Muscle of arm (tissue), 14 donors: ENCODE results near the gene BCHE. TPM values are rescaled to one million over a fixed set of nuclear protein-coding genes. Genes with fewer than 3 reads are reported as not detected.

Experiments
- DNase-seq: peaks from one replicate; pipeline ENCODE4 v3.0.0-alpha.2; 2013
- long read RNA-seq, 11 donors: transcript quantifications; one replicate each; lab custom pipeline, GENCODE V29; 2026
- polyA plus RNA-seq, 12 donors: library from polyadenylated mRNA; unstranded; fragments of 120-200 nt; gene quantifications; one replicate each; pipeline ENCODE4 v1.2.1, GENCODE V29; 2013; ENCODE audit not compliant: insufficient read length in 12 of 12

The BCHE gene
- polyA plus RNA-seq = 10 to 100 TPM in 11 of 12 donors, not detected in 1; 49.8 to 97.1 (median 70.1) TPM
- long read RNA-seq, donor 1, transcript BCHE-201 (4 exons, 2,454 nt) = major isoform, 5 of 14 reads
- long read RNA-seq, donor 1, partial matches to known transcripts = 5 of 14 reads
- long read RNA-seq, donor 1, other reads (novel, unspliced or antisense) = 0 of 14 reads
- long read RNA-seq, donor 2, transcript BCHE-201 (4 exons, 2,454 nt) = minor isoform, 21 of 69 reads
- long read RNA-seq, donor 2, transcript BCHE-202 (3 exons, 702 nt) = major isoform, 24 of 69 reads
- long read RNA-seq, donor 2, partial matches to known transcripts = 24 of 69 reads
- long read RNA-seq, donor 2, other reads (novel, unspliced or antisense) = 0 of 69 reads
- long read RNA-seq, donor 3, transcript BCHE-201 (4 exons, 2,454 nt) = major isoform, 9 of 30 reads
- long read RNA-seq, donor 3, transcript BCHE-202 (3 exons, 702 nt) = minor isoform, 8 of 30 reads
- long read RNA-seq, donor 3, partial matches to known transcripts = 13 of 30 reads
- long read RNA-seq, donor 3, other reads (novel, unspliced or antisense) = 0 of 30 reads
- long read RNA-seq, donor 4, transcript BCHE-202 (3 exons, 702 nt) = major isoform, 5 of 10 reads
- long read RNA-seq, donor 4, partial matches to known transcripts = 5 of 10 reads
- long read RNA-seq, donor 4, other reads (novel, unspliced or antisense) = 0 of 10 reads
- long read RNA-seq, donor 5, transcript BCHE-201 (4 exons, 2,454 nt) = major isoform, 17 of 46 reads
- long read RNA-seq, donor 5, transcript BCHE-202 (3 exons, 702 nt) = minor isoform, 13 of 46 reads
- long read RNA-seq, donor 5, partial matches to known transcripts = 15 of 46 reads
- long read RNA-seq, donor 5, other reads (novel, unspliced or antisense) = 0 of 46 reads
- long read RNA-seq, donor 6, transcript BCHE-202 (3 exons, 702 nt) = minor isoform, 6 of 35 reads
- long read RNA-seq, donor 6, transcript BCHE-201 (4 exons, 2,454 nt) = major isoform, 15 of 35 reads
- long read RNA-seq, donor 6, partial matches to known transcripts = 14 of 35 reads
- long read RNA-seq, donor 6, other reads (novel, unspliced or antisense) = 0 of 35 reads
- long read RNA-seq, donor 7, transcript BCHE-201 (4 exons, 2,454 nt) = major isoform, 9 of 32 reads
- long read RNA-seq, donor 7, transcript BCHE-202 (3 exons, 702 nt) = minor isoform, 7 of 32 reads
- long read RNA-seq, donor 7, partial matches to known transcripts = 16 of 32 reads
- long read RNA-seq, donor 7, other reads (novel, unspliced or antisense) = 0 of 32 reads
- long read RNA-seq, donor 8, transcript BCHE-202 (3 exons, 702 nt) = minor isoform, 12 of 32 reads
- long read RNA-seq, donor 8, transcript BCHE-201 (4 exons, 2,454 nt) = major isoform, 15 of 32 reads
- long read RNA-seq, donor 8, partial matches to known transcripts = 5 of 32 reads
- long read RNA-seq, donor 8, other reads (novel, unspliced or antisense) = 0 of 32 reads
- long read RNA-seq, donor 9, transcript BCHE-202 (3 exons, 702 nt) = major isoform, 6 of 14 reads
- long read RNA-seq, donor 9, partial matches to known transcripts = 5 of 14 reads
- long read RNA-seq, donor 9, other reads (novel, unspliced or antisense) = 0 of 14 reads
- long read RNA-seq, donor 10, transcript BCHE-201 (4 exons, 2,454 nt) = major isoform, 14 of 29 reads
- long read RNA-seq, donor 10, transcript BCHE-202 (3 exons, 702 nt) = minor isoform, 6 of 29 reads
- long read RNA-seq, donor 10, partial matches to known transcripts = 8 of 29 reads
- long read RNA-seq, donor 10, other reads (novel, unspliced or antisense) = 0 of 29 reads
- long read RNA-seq, donor 11, transcript BCHE-202 (3 exons, 702 nt) = minor isoform, 15 of 44 reads
- long read RNA-seq, donor 11, transcript BCHE-201 (4 exons, 2,454 nt) = major isoform, 16 of 44 reads
- long read RNA-seq, donor 11, partial matches to known transcripts = 13 of 44 reads
- long read RNA-seq, donor 11, other reads (novel, unspliced or antisense) = 0 of 44 reads

GRCh38 chr3:165837058-165837525 lies at the start of gene BCHE:
BCHE (minus strand) TSS chr3:165837423; CDS start chr3:165831033, 6,390 bp downstream.
- peak; percentile 80 for DNase-seq

GRCh38 chr3:165885558-165886270 lies 48.5 kb upstream of the BCHE start:
- DNase-seq = no peak

GRCh38 chr3:165884518-165884917 lies 47.3 kb upstream of the BCHE start:
- DNase-seq = no peak

GRCh38 chr3:165883863-165884478 lies 46.7 kb upstream of the BCHE start:
- DNase-seq = no peak

- DNase-seq = no peak
These were observed 45.9 kb upstream of the BCHE start for GRCh38 chr3:165883117-165883516.

GRCh38 chr3:165875644-165876043 lies 38.4 kb upstream of the BCHE start:
- DNase-seq = no peak

GRCh38 chr3:165874663-165875489 lies 37.7 kb upstream of the BCHE start:
- no peak for DNase-seq

GRCh38 chr3:165868088-165868487 lies 30.9 kb upstream of the BCHE start:
- DNase-seq = no peak

GRCh38 chr3:165859061-165859460 lies 21.8 kb upstream of the BCHE start:
- no peak for DNase-seq

GRCh38 chr3:165855581-165855980 lies 18.4 kb upstream of the BCHE start:
- DNase-seq = no peak

- no peak for DNase-seq
These were observed 17.5 kb upstream of the BCHE start for GRCh38 chr3:165854696-165855095.

GRCh38 chr3:165852711-165853110 lies 15.5 kb upstream of the BCHE start:
- DNase-seq = no peak

- DNase-seq = no peak
These were observed 15.0 kb upstream of the BCHE start for GRCh38 chr3:165852191-165852590.

- DNase-seq = no peak
These were observed 8.8 kb upstream of the BCHE start for GRCh38 chr3:165846056-165846455.

- no peak for DNase-seq
These were observed 2.3 kb upstream of the BCHE start for GRCh38 chr3:165839296-165840076.

GRCh38 chr3:165837801-165838200 lies 578 bp upstream of the BCHE start:
- no peak for DNase-seq

GRCh38 chr3:165835431-165835830 lies 1.8 kb downstream of the BCHE start:
- no peak for DNase-seq
